CD4-positive, alpha-beta T cell treated with Interleukin-4 for 4 hours (primary cell): ENCODE results near the gene GPD1L.

Source experiments
- DNase-seq: peaks from one replicate; pipeline ENCODE4 v3.0.0-alpha.2; 2020

Gene GPD1L

GRCh38 chr3:32140943-32141342 lies 34.5 kb downstream of the GPD1L start:
- DNase-seq: no peak

GRCh38 chr3:32143849-32144757 lies 37.7 kb downstream of the GPD1L start:
- DNase-seq: peak; percentile 65

- DNase-seq: no peak
Observed at GRCh38 chr3:32146746-32147211, 40.4 kb downstream of the GPD1L start.

- DNase-seq: no peak
Observed at GRCh38 chr3:32147509-32147908, 41.1 kb downstream of the GPD1L start.

- DNase-seq: no peak
Observed at GRCh38 chr3:32147933-32148332, 41.5 kb downstream of the GPD1L start.

- no peak for DNase-seq
Observed at GRCh38 chr3:32148351-32148750, 41.9 kb downstream of the GPD1L start.

- no peak for DNase-seq
Observed at GRCh38 chr3:32153414-32154204, 47.2 kb downstream of the GPD1L start.

- no peak for DNase-seq
Observed at GRCh38 chr3:32154205-32154579, 47.8 kb downstream of the GPD1L start.

GRCh38 chr3:32155117-32155516 lies 48.7 kb downstream of the GPD1L start:
- no peak for DNase-seq

GRCh38 chr3:32157600-32158264 lies 51.3 kb downstream of the GPD1L start:
- DNase-seq: no peak

GRCh38 chr3:32160706-32161214 lies 54.3 kb downstream of the GPD1L start:
- DNase-seq: no peak

- DNase-seq: no peak
Observed at GRCh38 chr3:32165442-32165841, 59.0 kb downstream of the GPD1L start.

GRCh38 chr3:32166654-32167053 lies 60.2 kb downstream of the GPD1L start:
- DNase-seq: no peak

GRCh38 chr3:32172420-32172819 lies 66.0 kb downstream of the GPD1L start:
- no peak for DNase-seq

- peak; percentile 58 for DNase-seq
Observed at GRCh38 chr3:32175607-32176197, 69.3 kb downstream of the GPD1L start.

GRCh38 chr3:32176989-32177701 lies 70.7 kb downstream of the GPD1L start:
- peak; percentile 79 for DNase-seq

- peak; percentile 59 for DNase-seq
Observed at GRCh38 chr3:32177702-32178198, 71.3 kb downstream of the GPD1L start.

- no peak for DNase-seq
Observed at GRCh38 chr3:32180141-32180784, 73.8 kb downstream of the GPD1L start.

- no peak for DNase-seq
Observed at GRCh38 chr3:32181365-32181764, 74.9 kb downstream of the GPD1L start.

- DNase-seq: no peak
Observed at GRCh38 chr3:32181796-32182195, 75.4 kb downstream of the GPD1L start.

- DNase-seq: no peak
Observed at GRCh38 chr3:32184187-32184730, 77.8 kb downstream of the GPD1L start.
